SK-N-MC (cell line): ENCODE data around the gene OR6P1.

Experiments
- EZH2 ChIP-seq: fragments of 200-600 bp; sonication (generic); IDR thresholded peaks from one replicate; pipeline ENCODE4 v1.6.1; 2017; ENCODE audit warnings: antibody characterized with exemption
- FOXP2 ChIP-seq: optimal IDR thresholded peaks from 2 replicates; pipeline ENCODE3; 2011; ENCODE audit warnings: mild to moderate bottlenecking, moderate library complexity; ENCODE audit not compliant: insufficient read depth; ENCODE audit errors: extremely low read length, control extremely low read depth
- POLR2AphosphoS5 ChIP-seq: IDR thresholded peaks from 2 replicates; pipeline ENCODE4 v1.6.1; 2012; ENCODE audit warnings: mild to moderate bottlenecking, low read depth, low read length, borderline replicate concordance

DNA sequence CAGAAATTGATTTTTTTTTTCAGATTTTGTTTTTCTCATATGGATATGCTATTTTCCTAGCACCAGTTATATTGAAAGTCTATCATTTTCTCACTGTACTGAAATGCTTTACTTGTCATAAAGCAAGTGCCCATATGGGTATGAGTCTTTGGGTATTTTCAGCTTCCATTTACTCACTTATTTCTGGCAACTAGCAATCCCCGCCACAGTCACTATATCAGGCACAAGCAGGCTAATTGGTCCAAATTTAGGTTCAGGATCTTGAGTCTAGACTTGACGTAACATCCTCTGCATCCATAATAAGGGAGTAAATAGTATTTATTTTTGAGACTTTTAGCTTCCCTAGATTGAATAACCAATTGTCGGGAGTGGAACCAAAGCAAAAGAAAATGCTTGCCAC lies 7.2 kb upstream of the OR6P1 start:
- TF ChIP-seq FOXP2 (no peak), POLR2AphosphoS5 (no peak), EZH2 (no peak)
